Subcutaneous adipose tissue (tissue), 4 donors: ENCODE data around the gene SPACA7. TPM values are rescaled to one million over a fixed set of nuclear protein-coding genes. Genes with fewer than 3 reads are reported as not detected.

Experiments used
- CTCF ChIP-seq: fragments of 450-650 bp; IDR thresholded peaks from one replicate; pipeline ENCODE4 v1.5.1; 2016; ENCODE audit warnings: low read depth, mild to moderate bottlenecking, control low read depth, antibody characterized with exemption, moderate library complexity
- total RNA-seq, 4 donors: library from RNA; depleted of rRNA; stranded (reverse); fragments of >200 nt; gene quantifications; one replicate each; pipeline ENCODE4 v1.1.0, GENCODE V29; 2016

Gene SPACA7
- total RNA-seq, 4 donors from 2014 or later: not detected

DNA sequence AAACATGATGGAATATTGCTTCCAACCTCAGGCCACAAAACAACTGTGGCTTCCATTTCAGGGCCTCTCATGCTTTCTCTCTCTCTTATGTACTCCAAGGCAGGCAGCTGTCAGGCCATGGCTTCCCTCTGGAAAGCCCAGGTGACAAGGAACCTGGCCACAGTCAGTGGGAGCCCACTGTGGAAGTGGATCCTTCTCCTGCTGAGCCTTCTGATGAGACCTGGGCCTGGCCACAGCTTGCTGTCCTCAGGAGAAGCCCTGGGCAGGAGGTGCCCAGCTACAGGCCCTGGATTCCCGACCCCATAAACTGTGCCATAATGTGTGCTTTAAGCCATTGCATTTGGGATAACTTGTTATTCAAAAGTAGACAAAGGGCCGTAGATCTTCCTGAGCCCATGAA lies 71.2 kb downstream of the SPACA7 start:
- TF ChIP-seq CTCF: no peak

GRCh38 chr13:112447761-112448603 lies 71.8 kb downstream of the SPACA7 start:
- TF ChIP-seq CTCF: no peak

DNA sequence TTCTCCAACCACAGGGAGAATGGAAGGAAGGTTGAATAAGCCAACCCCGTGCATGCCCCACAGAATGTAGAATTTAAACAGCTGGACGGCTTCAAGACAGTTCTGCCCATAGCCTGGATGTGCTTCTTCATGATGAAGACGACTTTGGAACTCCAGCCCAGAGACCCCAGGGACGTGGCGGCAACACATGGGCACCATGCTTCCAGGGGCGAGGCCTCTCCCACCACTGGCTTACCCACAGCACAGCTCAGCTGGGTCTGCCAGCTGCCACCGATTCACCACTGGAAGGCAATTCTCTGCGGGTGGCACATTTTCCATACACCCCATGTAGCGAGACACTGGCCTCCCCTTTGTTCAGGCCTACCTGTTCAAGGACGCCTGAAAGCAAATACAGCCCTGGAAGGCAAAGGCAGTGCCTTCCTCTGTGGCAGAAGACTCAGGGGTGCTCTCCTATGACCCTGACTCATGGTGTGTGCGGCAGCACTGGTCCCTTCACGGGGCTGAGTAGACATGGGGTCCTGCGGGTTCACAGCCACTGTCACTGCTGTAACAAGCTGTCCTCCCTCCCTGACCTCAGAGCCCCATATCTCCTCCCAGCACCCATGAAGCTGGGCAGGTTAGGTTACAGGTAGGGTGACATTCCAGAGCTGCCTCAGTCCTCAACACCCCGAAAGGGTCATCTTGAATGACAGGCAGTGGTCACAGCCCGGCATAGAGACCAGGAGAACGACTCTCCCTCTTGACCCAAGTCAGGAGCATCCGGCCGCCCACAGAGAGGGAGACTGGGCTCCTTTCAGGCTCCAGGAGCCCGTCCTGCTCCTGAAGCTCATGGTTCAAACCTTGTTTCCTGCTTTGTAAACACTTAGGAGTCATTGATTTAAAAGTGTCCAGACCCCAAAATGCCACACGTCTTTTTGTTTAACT lies 72.7 kb downstream of the SPACA7 start:
- TF ChIP-seq CTCF: no peak

GRCh38 chr13:112449545-112449930 lies 73.4 kb downstream of the SPACA7 start:
- TF ChIP-seq CTCF: no peak

DNA sequence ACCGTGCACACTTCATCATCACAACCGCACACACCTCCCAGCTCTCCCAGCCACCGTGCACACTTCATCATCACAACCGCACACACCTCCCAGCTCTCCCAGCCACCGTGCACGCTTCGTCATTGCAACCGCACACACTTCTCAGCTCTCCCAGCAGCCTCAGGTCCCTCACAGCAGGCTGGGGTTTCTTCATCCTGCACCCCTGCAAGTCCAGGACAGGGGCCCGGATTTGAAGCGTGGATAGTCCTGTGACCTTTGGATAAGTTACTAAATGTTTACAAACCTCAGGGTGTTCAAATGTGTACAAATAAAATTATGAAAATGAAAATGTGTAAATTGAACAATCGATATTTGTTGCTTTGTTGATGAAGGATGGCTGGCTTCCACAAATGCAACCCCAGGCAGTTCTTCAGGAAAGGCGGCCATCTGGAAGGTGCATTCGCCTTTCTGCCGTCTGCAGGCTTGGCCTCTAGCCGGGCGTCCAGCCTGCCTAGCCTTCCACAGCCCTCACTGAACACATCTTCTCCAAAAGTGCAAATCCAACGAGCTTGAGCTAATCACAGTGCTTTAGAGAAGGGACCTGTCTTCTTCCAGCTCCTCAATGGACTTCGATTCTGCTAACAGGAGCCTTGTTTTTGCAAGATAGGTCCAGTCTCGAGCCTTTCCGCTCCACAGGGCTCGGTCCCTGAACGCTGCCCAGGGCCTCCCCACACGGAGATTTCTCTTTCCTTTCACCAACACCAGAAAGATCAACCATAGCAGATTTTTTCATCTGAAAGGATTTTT lies 74.2 kb downstream of the SPACA7 start:
- no peak for TF ChIP-seq CTCF

DNA sequence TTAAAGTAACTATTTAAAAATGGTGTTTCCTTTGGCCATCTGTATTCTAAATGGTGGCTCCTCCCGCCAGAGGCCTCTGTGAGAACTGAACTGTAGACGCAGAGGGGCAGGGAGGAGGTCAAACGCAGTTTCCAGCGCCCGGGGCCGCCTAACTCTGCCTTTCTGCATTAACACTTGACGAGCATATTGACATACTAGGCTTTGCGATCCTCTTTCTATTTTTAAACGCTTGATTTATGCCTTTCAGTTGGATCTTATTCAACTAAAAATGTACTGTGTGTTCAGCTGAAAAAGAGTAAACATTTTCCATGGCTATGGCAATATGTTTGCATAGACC lies 74.7 kb downstream of the SPACA7 start:
- TF ChIP-seq CTCF: no peak
